Activated CD4-positive, alpha-beta memory T cell treated with anti-CD3 and anti-CD28 coated beads for 36 hours (primary cell): ENCODE data around the gene KBTBD8. TPM values are rescaled to one million over a fixed set of nuclear protein-coding genes. Genes with fewer than 3 reads are reported as not detected.

Experiments used
- CTCF ChIA-PET: fragments of 350-600 bp; sonication (Branson Sonifier 250); formaldehyde crosslinking; loops from one replicate; lab custom pipeline; 2021; ENCODE audit warnings: antibody characterized with exemption, inconsistent platforms; lab: Charles Lee
- POLR2A ChIA-PET: fragments of 350-600 bp; sonication (Branson Sonifier 250); formaldehyde crosslinking; loops from one replicate; lab custom pipeline; 2021; ENCODE audit warnings: antibody characterized with exemption; lab: Charles Lee
- DNase-seq: peaks from one replicate; pipeline ENCODE4 v3.0.0-alpha.2; 2020
- H3K27ac Mint-ChIP-seq: one replicate; pipeline ENCODE4 v1.8.0; 2021; ENCODE audit warnings: mixed read lengths
- H3K27me3 Mint-ChIP-seq: one replicate; pipeline ENCODE4 v1.8.0; 2021; ENCODE audit warnings: mixed read lengths
- H3K36me3 Mint-ChIP-seq: one replicate; pipeline ENCODE4 v1.8.0; 2021; ENCODE audit warnings: mixed read lengths
- H3K4me1 Mint-ChIP-seq: one replicate; pipeline ENCODE4 v1.8.0; 2021; ENCODE audit warnings: low read depth, mixed read lengths
- H3K4me3 Mint-ChIP-seq: one replicate; pipeline ENCODE4 v1.8.0; 2021; ENCODE audit warnings: mild to moderate bottlenecking, mixed read lengths
- H3K9me3 Mint-ChIP-seq: one replicate; pipeline ENCODE4 v1.8.0; 2021; ENCODE audit warnings: mixed read lengths
- intact Hi-C: fragments of 100-400 bp; cut with micrococcal nuclease; formaldehyde crosslinking; loops from one replicate; pipeline ENCODE4 v1.15.1; 2023
- total RNA-seq, 2 experiments: library from RNA; stranded (reverse); gene quantifications; one replicate each; pipeline ENCODE4 v1.2.3, GENCODE V29; 2021

Gene KBTBD8
- total RNA-seq, 2 experiments from 2014 or later = 13.5 to 15.5 TPM

- intact Hi-C loops = loop anchor here (1.0 to 5.0 kb wide), 6 partner anchors 19 to 390 kb away; partner anchors contain the start of gene KBTBD8
- no peaks in the 10 kb centered on the region for H3K9me3 Mint-ChIP-seq
- POLR2A ChIA-PET = interaction anchor here (0.7 to 1.2 kb wide), 4 partner anchors 13 to 108 kb away, joined by 3 to 4 read pairs (median 3); partner anchors contain the start of gene KBTBD8
- H3K27me3 Mint-ChIP-seq = no peaks in the 10 kb centered on the region
- H3K4me3 Mint-ChIP-seq = peak overlapping the region; percentile 68
- DNase-seq = peak; percentile 79
- CTCF ChIA-PET = interaction anchor here (0.6 to 4.6 kb wide), 52 partner anchors 9 to 1985 kb away, joined by 3 to 70 read pairs (median 4); partner anchors contain the start of gene KBTBD8
- H3K27ac Mint-ChIP-seq = peak overlapping the region; percentile 61
- peaks cover 13% of the 10 kb centered on the region for H3K4me1 Mint-ChIP-seq
- H3K36me3 Mint-ChIP-seq = no peaks in the 10 kb centered on the region
Observed at GRCh38 chr3:66971891-66972551, 26.1 kb upstream of the KBTBD8 start.

- no peaks in the 10 kb centered on the region for H3K4me1 Mint-ChIP-seq
- ChIA-PET POLR2A (no interaction called here), CTCF (interaction anchor here (0.8 to 4.6 kb wide), 3 partner anchors 9 to 13 kb away, joined by 3 to 19 read pairs (median 4); no protein-coding TSS in a partner anchor)
- no peak overlapping the region for H3K4me3 Mint-ChIP-seq
- H3K27me3 Mint-ChIP-seq = peaks cover 3% of the 10 kb centered on the region
- intact Hi-C loops = no loop called here
- DNase-seq = no peak
- no peak overlapping the region for H3K27ac Mint-ChIP-seq
- no peaks in the 10 kb centered on the region for H3K9me3 Mint-ChIP-seq
- no peaks in the 10 kb centered on the region for H3K36me3 Mint-ChIP-seq
Observed at GRCh38 chr3:66980791-66981190, 17.3 kb upstream of the KBTBD8 start.

- Mint-ChIP-seq H3K4me3 (no peak overlapping the region), H3K27ac (no peak overlapping the region), H3K36me3 (no peaks in the 10 kb centered on the region), H3K4me1 (no peaks in the 10 kb centered on the region), H3K27me3 (peaks cover 3% of the 10 kb centered on the region), H3K9me3 (no peaks in the 10 kb centered on the region)
- no peak for DNase-seq
- ChIA-PET CTCF (interaction anchor here (0.6 to 4.6 kb wide), 2 partner anchors 11 to 127 kb away, joined by 3 to 19 read pairs; no protein-coding TSS in a partner anchor), POLR2A (no interaction called here)
- intact Hi-C loops = no loop called here
Observed at GRCh38 chr3:66983101-66983500, 15.0 kb upstream of the KBTBD8 start.

GRCh38 chr3:66985336-66985920 lies 12.7 kb upstream of the KBTBD8 start:
- no peak for DNase-seq
- POLR2A ChIA-PET = no interaction called here
- H3K27me3 Mint-ChIP-seq = peaks cover 3% of the 10 kb centered on the region
- H3K27ac Mint-ChIP-seq = no peak overlapping the region
- H3K9me3 Mint-ChIP-seq = no peaks in the 10 kb centered on the region
- intact Hi-C loops = no loop called here
- CTCF ChIA-PET = no interaction called here
- no peaks in the 10 kb centered on the region for H3K36me3 Mint-ChIP-seq
- H3K4me1 Mint-ChIP-seq = peaks cover 4% of the 10 kb centered on the region
- no peak overlapping the region for H3K4me3 Mint-ChIP-seq

- Mint-ChIP-seq H3K4me1 (peaks cover 5% of the 10 kb centered on the region), H3K27ac (no peak overlapping the region), H3K9me3 (no peaks in the 10 kb centered on the region), H3K4me3 (no peak overlapping the region), H3K27me3 (peaks cover 3% of the 10 kb centered on the region), H3K36me3 (no peaks in the 10 kb centered on the region)
- ChIA-PET POLR2A (no interaction called here), CTCF (interaction anchor here (6.0 kb wide), 1 partner anchor 14 kb away, joined by 70 read pairs; no protein-coding TSS in a partner anchor)
- intact Hi-C loops = no loop called here
- DNase-seq = no peak
Observed at GRCh38 chr3:66986406-66986805, 11.7 kb upstream of the KBTBD8 start.

- CTCF ChIA-PET = interaction anchor here (0.5 to 6.0 kb wide), 5 partner anchors 9 to 560 kb away, joined by 3 to 70 read pairs (median 3); no protein-coding TSS in a partner anchor
- intact Hi-C loops = no loop called here
- Mint-ChIP-seq H3K4me3 (no peak overlapping the region), H3K36me3 (no peaks in the 10 kb centered on the region), H3K27ac (no peak overlapping the region), H3K9me3 (no peaks in the 10 kb centered on the region), H3K4me1 (peaks cover 5% of the 10 kb centered on the region), H3K27me3 (peaks cover 12% of the 10 kb centered on the region)
- POLR2A ChIA-PET = no interaction called here
- DNase-seq = no peak
Observed at GRCh38 chr3:66989241-66989640, 8.9 kb upstream of the KBTBD8 start.

- Mint-ChIP-seq H3K4me1 (peaks cover 5% of the 10 kb centered on the region), H3K36me3 (no peaks in the 10 kb centered on the region), H3K9me3 (no peaks in the 10 kb centered on the region), H3K27me3 (peaks cover 12% of the 10 kb centered on the region), H3K27ac (no peak overlapping the region), H3K4me3 (no peak overlapping the region)
- no peak for DNase-seq
- intact Hi-C loops = loop anchor here (2.0 to 10.0 kb wide), 2 partner anchors 19 to 1065 kb away; no protein-coding TSS in a partner anchor
- POLR2A ChIA-PET = no interaction called here
- CTCF ChIA-PET = interaction anchor here (0.5 to 6.0 kb wide), 9 partner anchors 10 to 559 kb away, joined by 3 to 70 read pairs (median 4); no protein-coding TSS in a partner anchor
Observed at GRCh38 chr3:66989860-66990696, 8.0 kb upstream of the KBTBD8 start.

GRCh38 chr3:66991459-66991858 lies 6.6 kb upstream of the KBTBD8 start:
- intact Hi-C loops = loop anchor here (2.0 to 10.0 kb wide), 2 partner anchors 21 to 1063 kb away; no protein-coding TSS in a partner anchor
- no peak overlapping the region for H3K4me3 Mint-ChIP-seq
- POLR2A ChIA-PET = no interaction called here
- H3K27ac Mint-ChIP-seq = no peak overlapping the region
- no peaks in the 10 kb centered on the region for H3K9me3 Mint-ChIP-seq
- H3K27me3 Mint-ChIP-seq = peaks cover 13% of the 10 kb centered on the region
- no peaks in the 10 kb centered on the region for H3K36me3 Mint-ChIP-seq
- CTCF ChIA-PET = interaction anchor here (0.9 to 6.0 kb wide), 7 partner anchors 14 to 123 kb away, joined by 3 to 70 read pairs (median 4); no protein-coding TSS in a partner anchor
- no peak for DNase-seq
- peaks cover 5% of the 10 kb centered on the region for H3K4me1 Mint-ChIP-seq

- Mint-ChIP-seq H3K4me3 (no peak overlapping the region), H3K27me3 (peaks cover 13% of the 10 kb centered on the region), H3K9me3 (no peaks in the 10 kb centered on the region), H3K36me3 (no peaks in the 10 kb centered on the region), H3K27ac (no peak overlapping the region), H3K4me1 (peaks cover 10% of the 10 kb centered on the region)
- ChIA-PET CTCF (interaction anchor here (1.2 kb wide), 1 partner anchor 21 kb away, joined by 7 read pairs; no protein-coding TSS in a partner anchor), POLR2A (no interaction called here)
- no peak for DNase-seq
- intact Hi-C loops = loop anchor here (10.0 kb wide), 1 partner anchor 1062 kb away; no protein-coding TSS in a partner anchor
Observed at GRCh38 chr3:66993082-66993481, 5.0 kb upstream of the KBTBD8 start.

GRCh38 chr3:66994588-66994987 lies 3.5 kb upstream of the KBTBD8 start:
- POLR2A ChIA-PET = no interaction called here
- Mint-ChIP-seq H3K36me3 (no peaks in the 10 kb centered on the region), H3K27me3 (peaks cover 13% of the 10 kb centered on the region), H3K27ac (no peak overlapping the region), H3K9me3 (no peaks in the 10 kb centered on the region), H3K4me1 (peaks cover 13% of the 10 kb centered on the region), H3K4me3 (no peak overlapping the region)
- no peak for DNase-seq
- intact Hi-C loops = loop anchor here (10.0 kb wide), 1 partner anchor 1060 kb away; no protein-coding TSS in a partner anchor
- CTCF ChIA-PET = interaction anchor here (1.4 kb wide), 1 partner anchor 24 kb away, joined by 4 read pairs; no protein-coding TSS in a partner anchor

- DNase-seq = no peak
- peaks cover 5% of the 10 kb centered on the region for H3K36me3 Mint-ChIP-seq
- peaks cover 24% of the 10 kb centered on the region for H3K4me1 Mint-ChIP-seq
- CTCF ChIA-PET = interaction anchor here (3.1 kb wide), 1 partner anchor 25 kb away, joined by 30 read pairs; no protein-coding TSS in a partner anchor
- H3K27ac Mint-ChIP-seq = no peak overlapping the region
- no peaks in the 10 kb centered on the region for H3K9me3 Mint-ChIP-seq
- H3K27me3 Mint-ChIP-seq = peaks cover 13% of the 10 kb centered on the region
- intact Hi-C loops = loop anchor here (5.0 to 10.0 kb wide), 2 partner anchors 1058 to 2001 kb away; no protein-coding TSS in a partner anchor
- no peak overlapping the region for H3K4me3 Mint-ChIP-seq
- POLR2A ChIA-PET = no interaction called here
Observed at GRCh38 chr3:66996696-66997095, 1.4 kb upstream of the KBTBD8 start.
